PC-3 (cell line): ENCODE measurements around the gene ELAPOR1. TPM values are rescaled to one million over a fixed set of nuclear protein-coding genes. Genes with fewer than 3 reads are reported as not detected.

Experiments used
- ATAC-seq: fragments of 200-7000 bp; cut with Tn5 transposase; 2 replicates; pipeline ENCODE4 v1.9.1; 2020; ENCODE audit warnings: mild to moderate bottlenecking, moderate library complexity
- BruUV-seq: library from RNA; stranded (reverse); fragments of 400-500 nt; replicated peaks from 2 replicates; lab custom pipeline; 2021; lab: Mats Ljungman, UMichigan
- CTCF ChIA-PET: fragments of 300-600 bp; sonication (Branson Sonifier 250); formaldehyde crosslinking; loops from one replicate; lab custom pipeline; 2022; ENCODE audit warnings: antibody characterized with exemption; lab: Charles Lee
- POLR2A ChIA-PET: fragments of 300-600 bp; sonication (Branson Sonifier 250); formaldehyde crosslinking; loops from one replicate; lab custom pipeline; 2022; ENCODE audit warnings: antibody characterized with exemption; ENCODE audit not compliant: unreplicated experiment; lab: Charles Lee
- DNase-seq: peaks from one replicate; pipeline ENCODE4 v3.0.0-alpha.2; 2015
- H2AFZ ChIP-seq: fragments of 300-600 bp; sonication (generic); 2 replicates; pipeline ENCODE4 v1.6.0; 2016; ENCODE audit warnings: antibody characterized with exemption, low read length
- H3F3A ChIP-seq: fragments of 300-600 bp; sonication (generic); one replicate; pipeline ENCODE4 v1.6.0; 2017; ENCODE audit warnings: antibody characterized with exemption, low read length, control low read depth, mild to moderate bottlenecking; ENCODE audit not compliant: unreplicated experiment
- H3K27ac ChIP-seq: fragments of 300-600 bp; sonication (generic); 2 replicates; pipeline ENCODE4 v1.5.1; 2016; ENCODE audit warnings: mild to moderate bottlenecking, low read length
- H3K27me3 ChIP-seq: fragments of 300-600 bp; sonication (generic); 2 replicates; pipeline ENCODE4 v1.6.1; 2016; ENCODE audit warnings: low read length, mixed read lengths
- H3K36me3 ChIP-seq: fragments of 300-600 bp; sonication (generic); 2 replicates; pipeline ENCODE4 v1.6.1; 2016; ENCODE audit warnings: low read depth, mixed run types, low read length, mixed read lengths
- H3K4me1 ChIP-seq: fragments of 300-600 bp; sonication (generic); 2 replicates; pipeline ENCODE4 v1.5.1; 2016; ENCODE audit warnings: low read length; ENCODE audit not compliant: insufficient read depth
- H3K4me2 ChIP-seq: fragments of 300-600 bp; sonication (generic); 2 replicates; pipeline ENCODE4 v1.6.0; 2016; ENCODE audit warnings: low read length
- H3K4me3 ChIP-seq: fragments of 300-600 bp; sonication (generic); 2 replicates; pipeline ENCODE4 v1.5.1; 2016; ENCODE audit warnings: mild to moderate bottlenecking, low read length, mixed read lengths
- H3K79me2 ChIP-seq: fragments of 300-600 bp; sonication (generic); 2 replicates; pipeline ENCODE4 v1.6.1; 2017; ENCODE audit warnings: low read length, mixed read lengths
- H3K9ac ChIP-seq: fragments of 300-600 bp; sonication (generic); 2 replicates; pipeline ENCODE4 v1.6.0; 2016; ENCODE audit warnings: mild to moderate bottlenecking, low read length
- H3K9me2 ChIP-seq: fragments of 300-600 bp; sonication (generic); replicated peaks from 2 replicates; pipeline ENCODE4 v1.6.1; 2016; ENCODE audit warnings: mixed run types, low read length, mixed read lengths
- H3K9me3 ChIP-seq: fragments of 300-600 bp; sonication (generic); 2 replicates; pipeline ENCODE4 v1.6.1; 2016; ENCODE audit warnings: low read length, mixed read lengths
- H4K20me1 ChIP-seq: fragments of 300-600 bp; sonication (generic); 2 replicates; pipeline ENCODE4 v1.6.1; 2016; ENCODE audit warnings: low read length, mixed read lengths
- CTCF ChIP-seq: fragments of 300-600 bp; sonication (generic); conservative IDR thresholded peaks from 2 replicates; pipeline ENCODE4 v1.5.1; 2017; ENCODE audit warnings: antibody characterized with exemption, low read depth, mild to moderate bottlenecking, low read length
- EZH2 ChIP-seq: fragments of 300-600 bp; sonication (generic); IDR thresholded peaks from one replicate; pipeline ENCODE4 v1.6.1; 2017; ENCODE audit warnings: antibody characterized with exemption, mild to moderate bottlenecking, low read length; ENCODE audit not compliant: unreplicated experiment
- EZH2phosphoT487 ChIP-seq: fragments of 300-600 bp; sonication (generic); IDR thresholded peaks from 2 replicates; pipeline ENCODE4 v1.6.1; 2018; ENCODE audit warnings: mild to moderate bottlenecking, antibody characterized with exemption, low read length, borderline replicate concordance
- intact Hi-C: fragments of 100-400 bp; cut with micrococcal nuclease; formaldehyde crosslinking; loops from 2 replicates; pipeline ENCODE4 v1.9.0; 2023
- total RNA-seq: library from RNA; depleted of rRNA; stranded (reverse); fragments of >200 nt; gene quantifications from 2 replicates; pipeline ENCODE4 v1.2.3, GENCODE V29; 2014

ELAPOR1 gene
- total RNA-seq, 1 experiment from 2014 or later, result 0.80 TPM

DNA sequence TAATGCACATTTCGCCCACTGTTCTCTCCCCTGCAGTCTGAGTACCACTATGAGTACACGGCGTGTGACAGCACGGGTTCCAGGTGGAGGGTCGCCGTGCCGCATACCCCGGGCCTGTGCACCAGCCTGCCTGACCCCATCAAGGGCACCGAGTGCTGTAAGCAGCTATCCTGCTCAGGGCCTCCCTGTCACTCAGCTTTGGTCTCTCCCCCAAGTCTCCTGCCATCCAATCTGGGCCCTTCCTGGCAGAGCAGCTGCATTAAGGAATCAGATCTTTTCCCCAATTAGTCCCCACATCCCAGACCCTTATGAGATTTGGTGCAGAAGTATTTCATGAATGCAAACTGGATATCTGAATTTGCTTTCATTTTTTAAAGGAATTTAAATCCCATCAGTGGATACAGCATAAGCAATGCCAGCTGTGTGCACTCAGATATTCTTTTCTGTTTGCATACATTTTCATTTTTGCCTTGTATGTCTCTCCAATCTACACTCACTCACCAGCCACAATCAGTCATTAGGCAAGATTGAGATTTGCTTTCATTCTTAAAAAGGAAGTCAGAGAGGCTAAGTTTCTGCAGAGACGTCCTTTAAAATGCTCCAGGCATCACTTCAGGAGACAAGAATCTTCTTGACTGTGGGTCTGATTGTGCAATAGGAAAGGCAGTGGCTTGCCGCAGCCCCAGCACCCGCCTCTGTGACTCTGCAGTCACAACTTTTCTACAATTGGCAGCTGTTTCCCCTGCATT is 48.1 kb downstream of the ELAPOR1 start:
- no peaks in the 10 kb centered on the region for H3K79me2 ChIP-seq
- no peaks in the 10 kb centered on the region for H3K9me3 ChIP-seq
- no peak for ATAC-seq
- no peaks in the 10 kb centered on the region for H3F3A ChIP-seq
- peak; percentile 56 for DNase-seq
- H3K27ac ChIP-seq, result no peak overlapping the region
- no TSS peak for BruUV-seq
- ChIA-PET CTCF (no interaction called here), POLR2A (no interaction called here)
- no peaks in the 10 kb centered on the region for H3K36me3 ChIP-seq
- H3K4me1 ChIP-seq, result peaks cover 4% of the 10 kb centered on the region; the same call in 1 of the 2 replicates
- H3K4me2 ChIP-seq, result peak overlapping the region; percentile 34
- H3K9ac ChIP-seq, result no peak overlapping the region
- H3K9me2 ChIP-seq, result no peaks in the 10 kb centered on the region
- H4K20me1 ChIP-seq, result no peaks in the 10 kb centered on the region
- no peak overlapping the region for H3K4me3 ChIP-seq
- no peak overlapping the region for H2AFZ ChIP-seq
- intact Hi-C loops, result no loop called here
- TF ChIP-seq EZH2, result no peak
- no peak for TF ChIP-seq CTCF
- TF ChIP-seq EZH2phosphoT487, result no peak
- H3K27me3 ChIP-seq, result no peaks in the 10 kb centered on the region

DNA sequence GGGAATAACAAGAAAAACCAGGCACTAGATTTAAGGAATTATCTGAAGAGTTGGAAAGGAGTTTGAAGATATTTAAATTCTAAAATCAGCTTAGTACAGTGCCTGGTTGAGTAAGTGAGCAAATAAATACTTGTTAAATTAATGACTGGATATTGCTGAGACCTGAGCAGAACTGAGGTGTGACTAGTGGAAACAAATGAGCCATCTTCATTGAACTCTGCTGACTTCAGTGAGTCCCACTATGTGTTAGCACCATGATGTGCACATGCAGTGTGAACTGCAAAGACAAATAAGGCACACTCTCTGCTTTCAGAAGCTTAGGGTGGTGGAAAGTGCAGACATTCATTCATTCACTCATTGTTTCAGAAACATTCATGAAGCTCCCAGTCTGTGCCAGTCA is 48.7 kb downstream of the ELAPOR1 start:
- peaks cover 4% of the 10 kb centered on the region; the same call in 1 of the 2 replicates for H3K4me1 ChIP-seq
- BruUV-seq, result no TSS peak
- H3K27me3 ChIP-seq, result no peaks in the 10 kb centered on the region
- H3K9me2 ChIP-seq, result no peaks in the 10 kb centered on the region
- H3K79me2 ChIP-seq, result no peaks in the 10 kb centered on the region
- no peaks in the 10 kb centered on the region for H3K36me3 ChIP-seq
- 0 out of 2 replicates have a peak overlapping the region, but pooled peaks have one; percentile 34 for H3K4me2 ChIP-seq
- no peak overlapping the region for H2AFZ ChIP-seq
- POLR2A ChIA-PET, result no interaction called here
- H3K27ac ChIP-seq, result no peak overlapping the region
- H4K20me1 ChIP-seq, result no peaks in the 10 kb centered on the region
- no peak overlapping the region for H3K9ac ChIP-seq
- H3K9me3 ChIP-seq, result no peaks in the 10 kb centered on the region
- CTCF ChIA-PET, result no interaction called here
- DNase-seq, result no peak
- intact Hi-C loops, result no loop called here
- no peak overlapping the region for H3K4me3 ChIP-seq
- TF ChIP-seq EZH2 (no peak), EZH2phosphoT487 (no peak), CTCF (no peak)
- no peak for ATAC-seq
- no peaks in the 10 kb centered on the region for H3F3A ChIP-seq

DNA sequence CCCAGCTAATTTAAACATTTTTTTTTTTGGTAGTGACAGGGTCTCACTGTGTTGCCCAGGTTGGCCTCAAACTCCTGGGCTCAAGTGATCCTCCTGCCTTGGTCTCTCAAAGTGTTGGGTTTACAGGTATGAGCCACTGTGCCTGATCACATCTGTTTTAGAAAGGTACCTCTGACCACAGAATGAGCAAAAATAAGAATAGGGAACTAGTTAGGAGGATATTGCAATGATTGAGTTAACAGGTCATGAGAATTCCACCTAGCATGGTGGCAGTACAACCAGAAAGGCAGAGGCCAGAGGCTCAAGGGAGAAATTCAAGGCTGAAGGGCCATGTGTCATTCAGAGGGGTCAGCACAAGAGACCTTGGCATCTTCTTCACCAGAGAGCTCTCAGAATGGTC is 49.6 kb downstream of the ELAPOR1 start:
- TF ChIP-seq EZH2, result no peak
- TF ChIP-seq CTCF, result no peak
- no peak for TF ChIP-seq EZH2phosphoT487
- H3K4me3 ChIP-seq, result no peak overlapping the region
- no peaks in the 10 kb centered on the region; the same call in 1 of the 2 replicates for H3K4me1 ChIP-seq
- no peak for DNase-seq
- no peak overlapping the region for H3K27ac ChIP-seq
- H2AFZ ChIP-seq, result no peak overlapping the region
- no peak overlapping the region for H3K4me2 ChIP-seq
- H3K36me3 ChIP-seq, result no peaks in the 10 kb centered on the region
- no peak overlapping the region for H3K9ac ChIP-seq
- no peaks in the 10 kb centered on the region for H3K79me2 ChIP-seq
- no TSS peak for BruUV-seq
- H3F3A ChIP-seq, result no peaks in the 10 kb centered on the region
- no peaks in the 10 kb centered on the region for H3K27me3 ChIP-seq
- CTCF ChIA-PET, result no interaction called here
- POLR2A ChIA-PET, result interaction anchor here (0.6 kb wide), 1 partner anchor 64 kb away, joined by 4 read pairs; no protein-coding TSS in a partner anchor
- ATAC-seq, result no peak
- H3K9me2 ChIP-seq, result no peaks in the 10 kb centered on the region
- H3K9me3 ChIP-seq, result no peaks in the 10 kb centered on the region
- H4K20me1 ChIP-seq, result no peaks in the 10 kb centered on the region
- intact Hi-C loops, result no loop called here
